ENCODE measurements around the gene DHRS9. TPM values are rescaled to one million over a fixed set of nuclear protein-coding genes. Genes with fewer than 3 reads are reported as not detected.

The DHRS9 gene
- total RNA-seq, 1 donor from 2014 or later, result not detected

- peaks cover 1% of the 10 kb centered on the region for H3K9me3 Mint-ChIP-seq (ENCODE audit: unreplicated experiment)
- H3K27ac Mint-ChIP-seq (ENCODE audit: unreplicated experiment), result no peak overlapping the region
- H3K4me1 Mint-ChIP-seq (ENCODE audit: low read depth, unreplicated experiment), result no peaks in the 10 kb centered on the region
- no peaks in the 10 kb centered on the region for H3K27me3 Mint-ChIP-seq (ENCODE audit: unreplicated experiment)
- no peaks in the 10 kb centered on the region for H3K36me3 Mint-ChIP-seq (ENCODE audit: unreplicated experiment)
- H3K4me3 Mint-ChIP-seq (ENCODE audit: unreplicated experiment), result no peak overlapping the region
- no peak for DNase-seq
- TF ChIP-seq CTCF (IDR thresholded peaks at IDR 0.05; ENCODE audit: partially characterized antibody, unreplicated experiment), result no peak
Measured at GRCh38 chr2:169080250-169081069, 11.1 kb downstream of the DHRS9 start.

GRCh38 chr2:169081551-169081950 lies 12.2 kb downstream of the DHRS9 start:
- peaks cover 1% of the 10 kb centered on the region for H3K9me3 Mint-ChIP-seq (ENCODE audit: unreplicated experiment)
- H3K27ac Mint-ChIP-seq (ENCODE audit: unreplicated experiment), result no peak overlapping the region
- DNase-seq, result no peak
- H3K4me1 Mint-ChIP-seq (ENCODE audit: low read depth, unreplicated experiment), result no peaks in the 10 kb centered on the region
- no peaks in the 10 kb centered on the region for H3K36me3 Mint-ChIP-seq (ENCODE audit: unreplicated experiment)
- H3K4me3 Mint-ChIP-seq (ENCODE audit: unreplicated experiment), result no peak overlapping the region
- no peak for TF ChIP-seq CTCF (IDR thresholded peaks at IDR 0.05; ENCODE audit: partially characterized antibody, unreplicated experiment)
- no peaks in the 10 kb centered on the region for H3K27me3 Mint-ChIP-seq (ENCODE audit: unreplicated experiment)

- no peak for TF ChIP-seq CTCF (IDR thresholded peaks at IDR 0.05; ENCODE audit: partially characterized antibody, unreplicated experiment)
- Mint-ChIP-seq H3K9me3 (ENCODE audit: unreplicated experiment) (peaks cover 1% of the 10 kb centered on the region), H3K36me3 (ENCODE audit: unreplicated experiment) (no peaks in the 10 kb centered on the region), H3K4me3 (ENCODE audit: unreplicated experiment) (no peak overlapping the region), H3K4me1 (ENCODE audit: low read depth, unreplicated experiment) (no peaks in the 10 kb centered on the region), H3K27ac (ENCODE audit: unreplicated experiment) (no peak overlapping the region), H3K27me3 (ENCODE audit: unreplicated experiment) (no peaks in the 10 kb centered on the region)
- DNase-seq, result no peak
Measured at GRCh38 chr2:169082995-169083394, 13.6 kb downstream of the DHRS9 start.

GRCh38 chr2:169086893-169087467 lies 17.6 kb downstream of the DHRS9 start:
- no peak overlapping the region for H3K27ac Mint-ChIP-seq (ENCODE audit: unreplicated experiment)
- H3K36me3 Mint-ChIP-seq (ENCODE audit: unreplicated experiment), result no peaks in the 10 kb centered on the region
- DNase-seq, result no peak
- no peaks in the 10 kb centered on the region for H3K4me1 Mint-ChIP-seq (ENCODE audit: low read depth, unreplicated experiment)
- H3K27me3 Mint-ChIP-seq (ENCODE audit: unreplicated experiment), result no peaks in the 10 kb centered on the region
- H3K9me3 Mint-ChIP-seq (ENCODE audit: unreplicated experiment), result peaks cover 1% of the 10 kb centered on the region
- H3K4me3 Mint-ChIP-seq (ENCODE audit: unreplicated experiment), result no peak overlapping the region
- no peak for TF ChIP-seq CTCF (IDR thresholded peaks at IDR 0.05; ENCODE audit: partially characterized antibody, unreplicated experiment)

- no peak for TF ChIP-seq CTCF (IDR thresholded peaks at IDR 0.05; ENCODE audit: partially characterized antibody, unreplicated experiment)
- H3K4me3 Mint-ChIP-seq (ENCODE audit: unreplicated experiment), result no peak overlapping the region
- no peaks in the 10 kb centered on the region for H3K27me3 Mint-ChIP-seq (ENCODE audit: unreplicated experiment)
- H3K27ac Mint-ChIP-seq (ENCODE audit: unreplicated experiment), result no peak overlapping the region
- no peak for DNase-seq
- no peaks in the 10 kb centered on the region for H3K36me3 Mint-ChIP-seq (ENCODE audit: unreplicated experiment)
- peaks cover 1% of the 10 kb centered on the region for H3K9me3 Mint-ChIP-seq (ENCODE audit: unreplicated experiment)
- H3K4me1 Mint-ChIP-seq (ENCODE audit: low read depth, unreplicated experiment), result no peaks in the 10 kb centered on the region
Measured at GRCh38 chr2:169087757-169088379, 18.5 kb downstream of the DHRS9 start.
